MV-4-11 (cell line): Measurements from ENCODE around the gene KRTCAP2.
A peak's percentile ranks its signal among the peaks of the same experiment; 100 is the strongest.

ENCODE experiments used
- DNase-seq: peaks from one replicate; lab custom pipeline; 2025; lab: John Stamatoyannopoulos, UW

Gene KRTCAP2

DNA sequence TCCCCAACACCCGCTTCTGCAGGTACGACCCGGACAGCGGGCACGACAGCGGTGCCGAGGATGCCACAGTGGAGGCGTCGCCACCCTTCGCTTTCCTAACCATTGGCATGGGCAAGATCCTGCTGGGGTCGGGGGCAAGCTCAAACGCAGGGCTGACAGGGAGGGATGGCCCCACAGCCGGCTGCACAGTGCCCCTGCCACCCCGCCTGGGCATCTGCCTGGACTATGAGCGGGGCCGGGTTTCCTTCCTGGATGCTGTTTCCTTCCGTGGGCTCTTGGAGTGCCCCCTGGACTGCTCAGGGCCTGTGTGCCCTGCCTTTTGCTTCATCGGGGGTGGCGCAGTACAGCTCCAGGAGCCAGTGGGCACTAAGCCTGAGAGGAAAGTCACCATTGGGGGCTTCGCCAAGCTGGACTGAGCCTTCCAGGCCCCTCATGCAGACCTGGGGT, 10.7 kb upstream of the KRTCAP2 start:
- DNase-seq: no peak

DNA sequence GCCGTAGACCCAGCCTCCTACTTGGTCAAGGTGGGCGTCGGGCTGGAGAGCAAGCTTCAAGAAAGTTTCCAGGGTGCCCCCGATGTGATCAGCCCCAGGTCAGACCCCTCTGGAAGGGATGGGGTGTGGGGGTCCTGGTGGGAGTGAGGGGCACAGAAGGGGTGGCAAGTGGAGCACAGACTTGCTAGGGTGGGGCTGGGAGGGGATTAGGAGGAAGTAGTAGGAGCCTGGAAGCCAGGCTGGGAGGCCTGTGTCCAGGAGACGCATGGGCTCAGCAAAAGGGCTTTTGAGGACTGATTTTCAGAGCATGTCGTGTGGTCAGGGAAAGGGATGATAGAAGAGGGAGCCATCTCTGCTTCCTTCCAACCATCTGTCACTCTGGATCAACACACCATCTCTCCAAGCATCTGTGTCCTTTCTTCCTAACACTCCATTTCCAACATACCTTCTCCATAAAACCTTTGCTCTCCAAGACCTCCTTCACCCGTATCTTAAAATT, 9.0 kb upstream of the KRTCAP2 start:
- no peak for DNase-seq

DNA sequence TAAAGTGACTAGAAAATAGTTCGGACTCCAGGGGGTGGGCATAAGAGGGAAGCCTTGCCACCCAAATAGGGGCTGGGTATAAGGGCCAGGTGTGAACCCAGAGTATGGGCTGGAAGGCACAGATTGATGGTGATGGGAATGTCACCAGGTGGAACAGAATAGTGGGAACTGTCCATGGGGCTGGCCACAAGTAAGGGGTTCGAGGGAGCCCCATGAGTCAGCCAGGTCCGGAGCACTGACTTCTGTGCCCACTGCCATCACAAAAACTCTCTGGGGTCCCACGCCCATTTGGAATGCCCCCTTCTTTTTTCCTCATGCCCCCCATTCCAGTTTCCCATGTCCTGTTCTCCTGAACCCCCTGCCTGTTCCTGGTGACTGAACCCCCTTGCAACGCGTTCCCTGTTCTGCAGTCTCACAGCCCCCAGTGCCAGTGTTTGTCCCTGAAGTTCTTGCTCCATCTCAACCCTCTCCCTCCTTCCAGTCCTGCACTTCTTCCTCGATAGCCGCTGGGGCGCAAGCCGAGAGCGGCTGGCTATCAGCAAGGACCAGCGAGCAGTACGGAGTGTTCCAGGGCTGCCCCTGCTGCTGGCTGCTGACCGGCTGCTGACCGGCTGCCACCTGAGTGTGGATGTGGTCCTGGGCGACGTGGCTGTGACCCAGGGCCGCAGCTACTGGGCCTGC, 8.4 kb upstream of the KRTCAP2 start:
- no peak for DNase-seq

DNA sequence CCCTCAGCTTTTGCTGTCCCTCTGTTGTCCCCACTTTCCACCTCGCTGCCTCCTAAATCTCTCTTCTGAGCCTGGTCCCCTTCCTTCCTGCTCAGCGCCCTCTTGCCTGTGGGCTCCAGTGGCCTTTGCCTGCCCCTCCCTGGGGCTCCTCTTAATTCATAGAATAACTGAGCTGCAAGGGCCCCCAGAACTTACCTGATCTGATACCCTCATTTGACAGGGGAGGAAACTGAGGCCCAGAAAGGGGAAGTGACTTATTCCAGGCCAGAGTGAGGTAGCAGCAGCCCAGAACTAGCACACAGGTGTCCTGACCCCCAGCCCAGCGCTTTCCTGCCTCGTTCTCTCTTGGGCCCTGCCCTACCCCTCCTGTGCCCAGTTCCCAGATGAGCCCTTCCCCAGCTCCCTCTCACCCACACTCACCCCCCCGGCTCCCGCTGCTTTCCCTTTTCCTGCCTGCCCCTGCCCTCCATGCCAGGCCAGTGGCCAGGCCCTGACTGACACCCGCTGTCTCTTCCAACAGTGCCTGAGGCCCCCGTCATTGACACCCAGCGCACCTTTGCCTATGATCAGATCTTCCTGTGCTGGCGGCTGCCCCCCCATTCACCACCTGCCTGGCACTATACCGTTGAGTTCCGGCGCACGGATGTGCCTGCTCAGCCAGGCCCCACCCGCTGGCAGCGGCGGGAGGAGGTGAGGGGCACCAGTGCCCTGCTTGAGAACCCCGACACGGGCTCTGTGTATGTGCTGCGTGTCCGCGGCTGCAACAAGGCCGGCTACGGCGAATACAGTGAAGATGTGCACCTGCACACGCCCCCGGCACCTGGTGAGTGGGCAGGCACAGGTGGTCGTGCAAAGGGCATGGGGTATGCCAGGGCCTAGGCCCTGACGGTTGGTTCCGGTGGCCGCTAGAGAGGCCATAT, 6.3 kb upstream of the KRTCAP2 start:
- no peak for DNase-seq

DNA sequence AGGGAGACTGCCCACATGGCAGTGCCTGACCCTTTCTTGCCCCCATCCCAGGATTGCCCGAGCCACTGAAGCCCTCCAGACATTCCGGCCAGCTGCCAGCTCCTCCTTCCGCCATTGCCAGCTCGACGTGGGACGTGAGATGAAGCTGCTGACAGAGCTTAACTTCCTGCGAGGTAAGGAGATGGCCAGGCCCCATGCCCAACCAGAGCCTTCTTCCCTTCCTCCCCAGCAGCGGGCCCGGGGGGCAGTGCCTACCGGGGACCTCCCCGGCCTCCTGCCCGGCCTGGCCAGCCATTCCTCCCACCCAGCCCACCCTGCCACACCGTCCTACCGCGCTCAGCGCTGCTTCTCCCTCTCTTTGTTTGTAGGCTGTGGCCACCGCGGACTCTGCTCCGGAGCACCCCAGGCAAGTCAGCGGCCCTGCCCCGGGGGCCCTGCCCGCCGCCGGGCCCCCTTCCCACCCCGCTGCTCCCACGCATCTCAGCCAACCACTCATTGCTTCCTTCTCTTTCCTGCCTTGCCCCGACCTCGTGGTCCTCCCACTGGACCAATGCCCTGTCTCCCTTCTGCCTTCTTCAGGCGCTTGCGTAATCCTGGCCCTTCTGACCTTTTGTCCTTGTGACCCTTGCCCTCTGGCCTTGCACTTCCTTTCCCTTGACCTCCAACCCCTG, 5.5 kb upstream of the KRTCAP2 start:
- DNase-seq: peak; percentile 89

DNA sequence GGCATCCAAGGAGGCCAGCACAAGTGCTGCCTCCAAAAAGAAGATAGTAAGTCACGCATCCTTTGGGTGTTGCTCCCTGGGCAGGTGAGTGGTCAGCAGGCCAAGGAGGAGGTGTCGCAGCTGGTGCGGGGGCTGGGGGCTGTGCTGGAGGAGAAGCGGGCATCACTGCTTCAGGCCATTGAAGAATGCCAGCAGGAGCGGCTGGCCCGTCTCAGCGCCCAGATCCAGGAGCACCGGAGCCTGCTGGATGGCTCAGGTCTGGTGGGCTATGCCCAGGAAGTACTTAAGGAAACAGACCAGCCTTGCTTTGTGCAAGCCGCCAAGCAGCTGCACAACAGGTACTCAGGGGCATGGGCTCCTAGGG, 4.8 kb upstream of the KRTCAP2 start:
- DNase-seq: no peak

DNA sequence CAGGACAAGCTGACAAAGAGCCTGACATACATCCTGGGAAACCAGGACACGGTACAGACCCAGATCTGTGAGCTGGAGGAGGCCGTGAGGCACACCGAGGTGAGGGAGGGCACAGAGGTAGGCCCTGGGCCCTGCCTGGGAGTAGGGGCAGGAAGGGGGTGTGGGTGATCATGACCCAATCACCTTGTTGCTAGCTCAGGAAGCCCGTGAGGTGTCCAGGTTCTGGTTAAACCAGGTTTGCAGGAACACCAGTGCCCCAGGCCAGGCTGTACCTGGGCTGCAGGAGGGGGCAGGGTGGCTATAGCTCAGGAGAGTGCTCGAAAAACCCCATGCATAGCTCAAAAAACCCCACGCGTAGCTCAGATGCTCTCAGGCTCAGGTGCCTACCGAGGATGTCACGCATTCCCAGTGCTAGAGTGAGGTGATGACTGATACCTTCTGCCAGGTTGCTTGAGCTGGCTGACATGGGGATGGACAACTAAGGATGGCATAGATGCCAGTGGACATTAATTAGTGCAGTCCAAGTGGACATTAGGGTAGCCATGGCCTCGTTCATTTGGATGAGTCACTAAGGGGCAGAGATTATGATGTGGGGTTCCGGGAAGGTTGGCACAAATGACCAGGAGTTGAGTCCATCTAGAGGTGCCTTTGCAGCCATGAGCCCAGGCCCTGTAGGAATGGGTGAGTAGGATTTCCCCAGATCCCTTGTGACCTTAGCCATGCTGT, 4.3 kb upstream of the KRTCAP2 start:
- DNase-seq: no peak

DNA sequence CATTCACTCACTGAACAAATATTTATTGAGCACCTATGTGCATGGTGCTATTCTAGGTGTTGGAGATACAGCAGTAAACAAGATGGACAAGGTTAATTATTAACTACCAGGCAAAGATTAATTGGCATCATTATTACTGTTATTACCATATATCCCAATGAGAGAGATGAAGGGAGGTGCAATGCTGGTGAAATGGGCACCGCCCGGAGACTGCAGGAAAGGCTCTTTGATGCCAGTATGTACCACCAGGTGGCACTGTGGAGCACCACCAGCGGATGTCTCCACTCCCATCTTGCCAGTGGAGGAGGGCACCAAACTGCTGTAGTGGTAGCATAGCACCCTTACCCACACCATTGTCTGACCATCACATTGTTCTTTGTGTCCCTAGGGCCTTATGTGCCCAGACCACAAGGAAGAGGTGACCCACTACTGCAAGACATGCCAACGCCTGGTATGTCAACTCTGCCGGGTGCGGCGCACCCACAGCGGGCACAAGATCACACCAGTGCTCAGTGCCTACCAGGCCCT, 3.5 kb upstream of the KRTCAP2 start:
- DNase-seq: peak; percentile 63

DNA sequence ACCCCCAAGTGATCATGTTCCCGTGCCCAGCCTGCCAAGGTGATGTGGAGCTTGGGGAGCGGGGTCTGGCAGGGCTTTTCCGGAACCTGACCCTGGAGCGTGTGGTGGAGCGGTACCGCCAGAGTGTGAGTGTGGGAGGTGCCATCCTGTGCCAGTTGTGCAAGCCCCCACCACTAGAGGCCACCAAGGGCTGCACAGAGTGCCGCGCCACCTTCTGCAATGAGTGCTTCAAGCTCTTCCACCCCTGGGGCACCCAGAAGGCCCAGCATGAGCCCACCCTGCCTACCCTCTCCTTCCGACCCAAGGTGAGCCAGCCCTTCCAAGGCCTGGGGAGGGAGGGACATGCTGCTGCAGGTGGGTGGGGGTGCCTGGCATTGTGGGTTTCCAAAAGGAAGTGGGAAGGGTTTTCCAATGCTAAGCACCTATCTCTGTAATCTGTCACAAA, 2.8 kb upstream of the KRTCAP2 start:
- DNase-seq: peak; percentile 23

DNA sequence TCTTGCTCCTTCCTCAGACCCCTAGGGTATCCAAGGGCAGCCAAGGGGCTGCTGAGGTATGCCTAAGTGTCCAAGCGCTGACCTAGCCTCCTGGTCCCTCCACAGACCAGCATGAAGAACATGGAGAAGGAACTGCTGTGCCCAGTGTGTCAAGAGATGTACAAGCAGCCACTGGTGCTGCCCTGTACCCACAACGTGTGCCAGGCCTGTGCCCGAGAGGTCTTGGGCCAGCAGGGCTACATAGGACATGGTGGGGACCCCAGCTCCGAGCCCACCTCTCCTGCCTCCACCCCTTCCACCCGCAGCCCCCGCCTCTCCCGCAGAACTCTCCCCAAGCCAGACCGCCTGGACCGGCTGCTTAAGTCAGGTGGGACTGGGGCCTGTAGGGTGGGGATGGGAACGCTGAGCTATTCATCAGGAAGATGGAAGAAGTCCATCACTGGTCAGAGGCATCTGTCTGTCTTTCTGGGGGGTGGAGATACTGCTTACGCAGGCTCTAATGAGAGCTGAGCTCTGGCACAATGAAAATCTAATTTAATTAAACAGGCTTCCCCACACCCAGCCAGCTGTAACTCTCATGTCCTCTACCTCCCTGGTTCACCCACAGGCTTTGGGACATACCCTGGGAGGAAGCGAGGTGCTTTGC, 2.3 kb upstream of the KRTCAP2 start:
- DNase-seq: no peak

DNA sequence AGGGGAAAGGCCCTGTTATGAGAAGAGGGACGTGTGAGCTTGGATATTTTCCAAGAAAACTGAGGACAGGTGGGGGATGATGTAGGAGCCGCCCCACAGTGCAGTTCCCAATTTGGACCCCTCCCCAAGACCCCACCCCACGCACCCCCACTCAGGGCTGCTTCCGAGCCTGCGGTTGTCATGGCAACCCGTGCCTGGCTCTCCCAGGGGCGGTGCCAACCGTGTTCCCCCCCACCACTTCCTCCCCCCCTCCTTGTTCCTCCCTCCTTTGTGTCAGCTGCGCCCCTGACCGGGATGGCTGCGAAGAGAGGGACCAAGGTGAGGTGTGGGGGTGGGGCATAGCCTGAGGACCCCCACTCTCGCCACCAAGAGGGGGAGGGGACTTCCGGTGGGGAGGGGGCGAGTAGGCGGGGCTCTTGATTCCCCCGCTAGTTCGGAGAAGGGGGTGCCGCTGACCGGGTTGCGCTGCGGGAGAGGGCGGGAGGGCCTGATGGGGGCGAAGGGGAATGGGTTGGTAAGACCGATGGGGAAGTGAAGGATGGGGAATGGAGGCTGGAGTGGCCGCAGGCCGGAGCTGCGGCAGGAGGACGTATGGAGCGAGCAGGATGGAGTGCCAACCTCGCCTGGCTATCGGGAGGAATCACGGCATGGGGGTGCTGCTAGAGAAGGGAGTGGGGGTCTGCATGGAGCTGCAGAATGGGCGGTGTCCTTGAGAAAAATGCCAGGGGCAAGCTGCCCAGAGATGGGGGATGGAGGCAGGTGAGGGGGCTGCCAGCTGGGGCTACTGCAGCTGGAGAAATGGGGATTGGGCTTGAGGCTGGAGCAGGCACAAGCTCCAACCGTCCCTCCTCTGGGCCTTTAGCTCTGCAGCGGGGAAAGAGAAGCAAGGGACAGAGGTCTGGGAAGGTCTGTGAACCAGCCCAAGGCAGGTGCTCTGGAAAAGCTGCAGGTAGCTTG, 1.5 kb upstream of the KRTCAP2 start:
- DNase-seq: no peak

DNA sequence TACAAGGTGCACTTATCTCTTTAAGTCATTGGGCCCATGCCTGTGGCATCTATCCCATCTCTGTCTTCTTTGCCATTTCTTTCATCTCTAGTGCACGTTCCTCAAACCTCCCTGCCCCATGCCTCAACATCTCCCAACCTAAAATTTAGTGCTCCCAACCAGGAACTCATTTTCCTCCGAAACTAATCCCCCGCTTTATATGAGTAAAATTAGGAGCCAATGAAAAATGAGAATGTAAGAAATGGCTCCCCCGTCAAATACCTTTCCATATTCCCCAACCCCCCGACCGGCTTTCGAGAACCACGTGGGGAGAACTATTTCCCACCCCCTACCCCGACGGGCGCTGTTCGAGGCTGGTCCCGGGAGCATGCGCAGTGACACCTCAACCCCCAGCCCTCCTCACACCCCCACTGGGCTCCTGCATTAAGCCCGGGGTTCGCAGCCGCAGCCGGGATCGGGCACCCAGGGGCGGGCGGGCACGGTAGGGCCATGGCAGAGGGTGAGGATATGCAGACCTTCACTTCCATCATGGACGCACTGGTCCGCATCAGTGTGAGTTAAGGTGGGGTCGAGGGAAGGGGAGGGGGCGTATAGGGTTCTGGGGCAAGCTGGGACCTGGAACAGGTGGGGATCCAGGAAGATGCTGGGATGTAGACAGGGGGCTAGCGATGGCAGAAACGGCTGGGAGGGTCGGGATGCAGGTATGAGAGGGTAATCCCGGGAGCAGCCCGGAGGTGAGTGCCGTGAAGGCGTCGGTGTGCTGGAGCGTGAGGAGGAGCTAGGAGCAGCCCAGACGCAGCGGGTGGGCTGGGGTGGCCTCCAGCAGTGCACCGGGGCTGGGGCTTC, 597 bp upstream of the KRTCAP2 start, which contains the start of gene TRIM46:
Gene TRIM46 (plus strand): TSS at position 372 of the 846 bp plus-strand sequence. CDS start 118 bp downstream, at position 490.
- DNase-seq: no peak

DNA sequence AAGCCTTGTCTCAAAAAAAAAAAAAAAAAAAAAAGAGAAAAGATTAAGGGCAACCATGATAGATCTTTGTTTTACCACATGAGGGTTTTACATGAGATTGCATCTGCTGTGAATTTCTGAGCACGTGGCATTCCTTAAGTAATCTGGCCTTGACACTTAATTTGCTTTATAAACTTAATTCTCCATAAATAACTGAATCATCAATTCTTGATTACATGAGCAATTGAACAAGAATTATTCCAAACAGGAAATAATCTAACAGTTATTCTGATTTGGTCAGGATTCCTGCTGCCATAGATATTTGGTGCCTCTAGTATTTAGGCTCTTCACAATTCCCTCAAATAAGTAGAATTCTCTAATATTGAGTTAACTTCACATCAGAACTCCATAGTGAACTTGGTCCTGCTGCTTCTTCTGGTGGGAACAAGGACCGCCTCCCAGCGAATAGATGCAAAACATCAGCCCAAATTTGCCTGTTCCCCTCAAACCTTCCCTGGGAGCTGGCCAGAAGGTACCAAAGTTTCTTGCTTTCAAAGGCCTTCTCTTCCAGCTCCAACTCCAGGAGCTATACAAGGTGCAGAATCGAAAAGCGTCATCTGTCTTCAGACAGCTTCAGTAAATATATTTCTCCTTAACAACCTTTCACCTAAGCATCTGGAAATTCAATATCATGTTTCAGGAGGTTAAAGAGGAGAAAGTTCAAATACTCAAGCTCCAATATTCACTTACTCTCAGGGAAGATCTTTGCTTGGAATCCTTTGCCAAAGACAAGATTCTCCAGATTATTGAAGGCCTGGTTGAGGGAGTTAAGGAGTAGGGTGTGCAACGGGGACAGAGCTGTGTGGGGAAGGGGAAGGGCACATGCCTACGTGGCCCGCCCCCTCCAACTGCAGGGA, 1.0 kb downstream of the KRTCAP2 start:
- no peak for DNase-seq

DNA sequence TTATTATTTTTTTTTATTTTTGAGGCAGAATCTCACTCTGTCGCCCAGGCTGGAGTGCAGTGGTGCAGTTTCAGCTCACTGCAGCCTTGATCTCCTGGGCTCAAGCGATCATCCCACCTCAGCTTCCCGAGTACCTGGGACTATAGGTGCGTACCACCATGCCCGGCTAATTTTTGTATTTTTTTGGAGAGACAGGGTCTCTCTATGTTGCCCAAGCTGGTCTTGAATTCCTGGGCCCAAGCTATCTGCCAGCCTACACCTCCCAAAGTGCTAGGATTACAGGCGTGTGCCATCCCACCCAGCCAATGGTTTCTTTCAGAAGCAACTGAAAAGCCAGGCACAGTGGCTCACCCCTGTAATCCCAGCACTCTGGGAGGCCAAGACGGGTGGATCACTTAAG, 2.3 kb downstream of the KRTCAP2 start:
- no peak for DNase-seq

DNA sequence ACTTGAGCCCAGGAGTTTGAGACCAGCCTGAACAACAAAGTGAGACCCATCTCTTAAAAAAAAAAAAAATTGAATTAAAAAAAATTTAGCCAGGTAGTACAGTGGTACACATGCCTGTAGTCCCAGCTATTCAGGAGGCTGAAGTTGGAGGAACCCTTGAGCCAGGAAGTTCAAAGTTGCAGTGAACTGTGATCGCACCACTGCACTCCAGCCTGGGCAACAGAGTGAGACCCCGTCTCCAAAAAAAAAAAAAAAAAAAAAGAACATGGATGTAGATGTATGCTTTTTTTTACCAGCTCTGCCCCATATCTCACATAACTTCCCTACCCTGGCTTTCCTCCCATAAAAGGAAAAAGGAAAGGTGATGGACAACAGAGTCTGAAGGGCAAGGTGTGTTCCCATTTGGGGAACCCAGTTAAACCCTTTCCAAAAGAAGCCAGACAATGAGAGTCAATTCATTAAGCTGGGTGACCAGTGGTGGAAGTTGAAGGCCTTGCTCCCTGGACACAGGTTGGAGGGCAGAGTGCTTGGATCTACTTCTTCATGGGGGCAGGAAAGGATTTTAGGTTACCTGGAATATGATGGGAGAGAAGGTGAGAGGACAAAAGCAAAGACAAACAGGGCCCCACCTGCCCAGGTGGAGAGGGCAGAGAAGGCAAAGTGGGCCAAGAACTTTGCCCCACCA, 2.9 kb downstream of the KRTCAP2 start:
- no peak for DNase-seq

DNA sequence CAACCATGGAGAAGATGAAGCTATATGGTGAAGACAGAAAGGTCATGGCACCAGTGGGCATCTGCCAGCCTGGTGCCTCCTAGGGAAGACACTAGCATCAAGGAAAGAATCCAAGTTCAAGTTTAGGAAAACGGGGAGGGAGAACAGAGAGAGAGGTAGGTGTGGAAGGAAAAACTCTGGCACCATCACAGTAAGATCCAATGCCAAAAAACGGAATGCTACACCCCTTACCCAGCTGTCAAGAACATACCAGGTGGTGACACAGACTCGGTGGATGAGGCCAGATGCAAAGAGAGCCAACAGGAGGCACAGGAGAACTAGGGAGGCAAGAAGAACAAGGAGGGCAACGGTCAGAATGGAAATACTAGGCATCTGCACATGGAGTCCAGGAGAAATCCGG, 3.6 kb downstream of the KRTCAP2 start:
- DNase-seq: no peak
